ENCODE results near the gene FBRS. TPM values are rescaled to one million over a fixed set of nuclear protein-coding genes. Genes with fewer than 3 reads are reported as not detected.
"Not testable (repeated sequence)": the region's sequence is repeated elsewhere in the genome, so short reads cannot be mapped to it uniquely, and the experiment has no call there.

Gene FBRS
- total RNA-seq, 2 experiments from 2014 or later: 107 to 119 TPM

- POLR2A ChIA-PET: not testable (repeated sequence)
Measured at GRCh38 chr16:30637139-30637538, 21.1 kb upstream of the FBRS start.

GRCh38 chr16:30637944-30638343 lies 20.3 kb upstream of the FBRS start:
- ChIA-PET POLR2A (no interaction called here), CTCF (no interaction called here)

More at GRCh38 chr16:30637139-30637538, 21.1 kb upstream of the FBRS start:
- CTCF ChIA-PET: interaction anchor here (0.6 to 0.7 kb wide), 5 partner anchors 11 to 243 kb away, joined by 3 to 4 read pairs (median 4); no protein-coding TSS in a partner anchor

GRCh38 chr16:30641378-30641982 lies 16.8 kb upstream of the FBRS start:
- ChIA-PET CTCF (no interaction called here), POLR2A (no interaction called here)

- POLR2A ChIA-PET: no interaction called here
- CTCF ChIA-PET: no interaction called here
Measured at GRCh38 chr16:30644334-30644830, 13.8 kb upstream of the FBRS start.

GRCh38 chr16:30645727-30646126 lies 12.5 kb upstream of the FBRS start:
- ChIA-PET CTCF (no interaction called here), POLR2A (no interaction called here)

- CTCF ChIA-PET: interaction anchor here (0.8 kb wide), 1 partner anchor 9 kb away, joined by 3 read pairs; no protein-coding TSS in a partner anchor
- POLR2A ChIA-PET: no interaction called here
Measured at GRCh38 chr16:30647274-30647571, 11.0 kb upstream of the FBRS start.

- POLR2A ChIA-PET: interaction anchor here (0.5 to 1.3 kb wide), 6 partner anchors 9 to 314 kb away, joined by 3 to 6 read pairs (median 4); partner anchors contain the start of genes FBRS and ZNF747
Measured at GRCh38 chr16:30649725-30650368, 8.4 kb upstream of the FBRS start.

GRCh38 chr16:30650369-30651123 lies 7.7 kb upstream of the FBRS start, which contains the start of gene PRR14:
Gene PRR14 (plus strand): TSS chr16:30650960. CDS start chr16:30651646, 686 bp downstream.
- CTCF ChIA-PET: interaction anchor here (0.8 to 5.3 kb wide), 9 partner anchors 8 to 255 kb away, joined by 3 to 42 read pairs (median 5); partner anchors contain the start of genes FBRS, ZNF48 and ZNF764
- POLR2A ChIA-PET: interaction anchor here (0.8 to 1.3 kb wide), 7 partner anchors 8 to 315 kb away, joined by 3 to 6 read pairs (median 3); partner anchors contain the start of genes FBRS and ZNF747

More at GRCh38 chr16:30649725-30650368, 8.4 kb upstream of the FBRS start:
- CTCF ChIA-PET: interaction anchor here (0.8 to 5.3 kb wide), 9 partner anchors 9 to 255 kb away, joined by 3 to 42 read pairs (median 5); partner anchors contain the start of genes FBRS, ZNF48 and ZNF764

GRCh38 chr16:30651124-30652004 lies 6.9 kb upstream of the FBRS start:
- POLR2A ChIA-PET: interaction anchor here (0.8 to 1.2 kb wide), 3 partner anchors 9 to 116 kb away, joined by 3 to 5 read pairs (median 3); partner anchors contain the start of gene ZNF747
- CTCF ChIA-PET: interaction anchor here (0.6 to 5.3 kb wide), 6 partner anchors 7 to 310 kb away, joined by 4 to 42 read pairs (median 6); partner anchors contain the start of gene FBRS

GRCh38 chr16:30652005-30652296 lies 6.3 kb upstream of the FBRS start:
- CTCF ChIA-PET: interaction anchor here (0.6 to 5.3 kb wide), 2 partner anchors 43 to 311 kb away, joined by 4 to 42 read pairs; no protein-coding TSS in a partner anchor
- POLR2A ChIA-PET: no interaction called here

- ChIA-PET CTCF (interaction anchor here (5.3 kb wide), 1 partner anchor 42 kb away, joined by 42 read pairs; no protein-coding TSS in a partner anchor), POLR2A (no interaction called here)
Measured at GRCh38 chr16:30652718-30653117, 5.5 kb upstream of the FBRS start.

- ChIA-PET CTCF (interaction anchor here (0.9 kb wide), 1 partner anchor 225 kb away, joined by 3 read pairs; the partner anchor contains the start of gene DCTPP1), POLR2A (no interaction called here)
Measured at GRCh38 chr16:30654856-30655255, 3.4 kb upstream of the FBRS start.

GRCh38 chr16:30655815-30656347 lies 2.4 kb upstream of the FBRS start:
- CTCF ChIA-PET: interaction anchor here (0.7 to 1.2 kb wide), 4 partner anchors 9 to 226 kb away, joined by 3 to 4 read pairs (median 3); partner anchors contain the start of gene DCTPP1
- POLR2A ChIA-PET: no interaction called here

GRCh38 chr16:30656388-30656787 lies 1.8 kb upstream of the FBRS start:
- ChIA-PET POLR2A (interaction anchor here (1.2 kb wide), 1 partner anchor 22 kb away, joined by 3 read pairs; no protein-coding TSS in a partner anchor), CTCF (interaction anchor here (0.9 to 1.2 kb wide), 2 partner anchors 9 to 37 kb away, joined by 3 to 4 read pairs; no protein-coding TSS in a partner anchor)

GRCh38 chr16:30656974-30657865 lies 1.0 kb upstream of the FBRS start:
- ChIA-PET POLR2A (interaction anchor here (1.2 kb wide), 1 partner anchor 23 kb away, joined by 3 read pairs; no protein-coding TSS in a partner anchor), CTCF (interaction anchor here (0.7 kb wide), 1 partner anchor 37 kb away, joined by 4 read pairs; no protein-coding TSS in a partner anchor)

- POLR2A ChIA-PET: interaction anchor here (0.6 to 1.8 kb wide), 5 partner anchors 9 to 448 kb away, joined by 3 to 7 read pairs (median 6); partner anchors contain the start of gene ZNF764
- CTCF ChIA-PET: interaction anchor here (0.5 to 4.7 kb wide), 9 partner anchors 8 to 582 kb away, joined by 3 to 43 read pairs (median 4); partner anchors contain the start of genes PRR14 and SRCAP
Measured at GRCh38 chr16:30658731-30659506, 688 bp downstream of the FBRS start.

All from activated CD8-positive, alpha-beta memory T cell treated with anti-CD3 and anti-CD28 coated beads for 36 hours (primary cell).